Measurements from ENCODE around the gene SLC46A1.

GRCh38 chr17:28369684-28370034, 36.4 kb downstream of the SLC46A1 start:
- TF ChIP-seq CTCF (IDR thresholded peaks at IDR 0.05), result no peak
- no peak for TF ChIP-seq POLR2A (IDR thresholded peaks at IDR 0.05)
